DND-41 (cell line): Measurements from ENCODE around the gene SYNDIG1.
"Not testable (repeated sequence)": the region's sequence is repeated elsewhere in the genome, so short reads cannot be mapped to it uniquely, and the experiment has no call there.

Experiments
- ATAC-seq: fragments of 200-7000 bp; cut with Tn5 transposase; 3 replicates; pipeline ENCODE4 v1.9.1; 2021; ENCODE audit warnings: low read depth; ENCODE audit not compliant: insufficient read depth
- DNase-seq: peaks from one replicate; pipeline ENCODE4 v3.0.0-alpha.2; 2020
- H2AFZ ChIP-seq: 2 replicates; pipeline ENCODE4 v1.6.0; 2012; ENCODE audit warnings: low read depth, low read length
- H3K27ac ChIP-seq: 2 replicates; pipeline ENCODE4 v1.5.1; 2012; ENCODE audit warnings: low read length, inconsistent platforms
- H3K27me3 ChIP-seq: fragments of 200-600 bp; sonication (generic); 2 replicates; pipeline ENCODE4 v1.6.0; 2012; ENCODE audit warnings: low read length, mild to moderate bottlenecking, inconsistent platforms; ENCODE audit not compliant: insufficient read depth, poor library complexity
- H3K36me3 ChIP-seq: 2 replicates; pipeline ENCODE4 v1.5.1; 2012; ENCODE audit warnings: low read length, inconsistent platforms; ENCODE audit not compliant: insufficient read depth
- H3K4me1 ChIP-seq: 2 replicates; pipeline ENCODE4 v1.5.1; 2012; ENCODE audit warnings: mild to moderate bottlenecking, low read length; ENCODE audit not compliant: insufficient read depth
- H3K4me2 ChIP-seq: 2 replicates; pipeline ENCODE4 v1.6.0; 2012; ENCODE audit warnings: mild to moderate bottlenecking, moderate library complexity, low read length, inconsistent platforms; ENCODE audit not compliant: insufficient read depth
- H3K4me3 ChIP-seq, 2 experiments: fragments of 200-600 bp in 1 of 2; shearing (Covaris generic) in 1 of 2; 2 replicates each; pipeline ENCODE4 v1.5.1; 2012 to 2016; ENCODE audit warnings: inconsistent platforms in 2 of 2, low read length in 2 of 2, mild to moderate bottlenecking in 2 of 2, low read depth in 1 of 2, moderate library complexity in 1 of 2
- H3K79me2 ChIP-seq: 2 replicates; pipeline ENCODE4 v1.6.0; 2012; ENCODE audit warnings: low read length, inconsistent platforms; ENCODE audit not compliant: insufficient read depth
- H3K9ac ChIP-seq: 2 replicates; pipeline ENCODE4 v1.6.0; 2012; ENCODE audit warnings: low read depth, mild to moderate bottlenecking, inconsistent platforms, low read length, moderate library complexity
- H3K9me3 ChIP-seq: 2 replicates; pipeline ENCODE4 v1.5.1; 2012; ENCODE audit warnings: low read length, moderate library complexity, mild to moderate bottlenecking, inconsistent platforms; ENCODE audit not compliant: insufficient read depth, severe bottlenecking
- H4K20me1 ChIP-seq: 2 replicates; pipeline ENCODE4 v1.6.0; 2012; ENCODE audit warnings: low read length; ENCODE audit not compliant: insufficient read depth
- CTCF ChIP-seq: IDR thresholded peaks from 2 replicates; pipeline ENCODE4 v1.5.1; 2012; ENCODE audit warnings: borderline replicate concordance, low read length, moderate library complexity, mild to moderate bottlenecking; ENCODE audit not compliant: poor library complexity, severe bottlenecking; ENCODE audit errors: extremely low read depth
- EZH2 ChIP-seq: IDR thresholded peaks from 3 replicates; pipeline ENCODE4 v1.6.1; 2012; ENCODE audit warnings: borderline replicate concordance, low read depth, mild to moderate bottlenecking, moderate library complexity, low read length, inconsistent platforms; ENCODE audit not compliant: severe bottlenecking

SYNDIG1 gene

GRCh38 chr20:24620937-24621519 lies 151.6 kb downstream of the SYNDIG1 start:
- H3K36me3 ChIP-seq: no peaks in the 10 kb centered on the region
- TF ChIP-seq CTCF: no peak
- no peak for TF ChIP-seq EZH2
- no peak overlapping the region for H2AFZ ChIP-seq

GRCh38 chr20:24622856-24623255 lies 153.4 kb downstream of the SYNDIG1 start:
- ATAC-seq: no peak
- TF ChIP-seq CTCF (no peak), EZH2 (no peak)
- Histone ChIP-seq H3K79me2 (no peaks in the 10 kb centered on the region), H3K4me3 (no peak overlapping the region), H3K4me2 (no peak overlapping the region), H3K9me3 (no peaks in the 10 kb centered on the region), H3K27me3 (no peaks in the 10 kb centered on the region), H3K9ac (no peak overlapping the region), H3K36me3 (no peaks in the 10 kb centered on the region), H2AFZ (no peak overlapping the region), H3K4me1 (no peaks in the 10 kb centered on the region), H3K27ac (no peak overlapping the region), H4K20me1 (no peaks in the 10 kb centered on the region)
- no peak for DNase-seq

More at GRCh38 chr20:24620937-24621519, 151.6 kb downstream of the SYNDIG1 start:
- Histone ChIP-seq H3K9me3 (no peaks in the 10 kb centered on the region), H3K9ac (no peak overlapping the region), H3K4me3 (no peak overlapping the region), H3K27ac (no peak overlapping the region), H3K79me2 (no peaks in the 10 kb centered on the region), H4K20me1 (no peaks in the 10 kb centered on the region), H3K4me2 (no peak overlapping the region), H3K27me3 (no peaks in the 10 kb centered on the region), H3K4me1 (no peaks in the 10 kb centered on the region)
- DNase-seq: no peak
- no peak for ATAC-seq

GRCh38 chr20:24626141-24626540 lies 156.7 kb downstream of the SYNDIG1 start:
- H3K4me3 ChIP-seq, H3K4me1 ChIP-seq, H3K36me3 ChIP-seq, H2AFZ ChIP-seq, H3K4me2 ChIP-seq, H3K27me3 ChIP-seq, ATAC-seq, H3K79me2 ChIP-seq, H3K9me3 ChIP-seq, H3K27ac ChIP-seq, DNase-seq, H4K20me1 ChIP-seq, H3K9ac ChIP-seq: not testable (repeated sequence)

- ATAC-seq (no peak), DNase-seq (no peak)
- H3K4me2 ChIP-seq: no peak overlapping the region
- H3K27me3 ChIP-seq: no peaks in the 10 kb centered on the region
- no peaks in the 10 kb centered on the region for H4K20me1 ChIP-seq
- no peak overlapping the region for H3K9ac ChIP-seq
- H2AFZ ChIP-seq: no peak overlapping the region
- no peak overlapping the region for H3K27ac ChIP-seq
- no peaks in the 10 kb centered on the region for H3K79me2 ChIP-seq
- no peak overlapping the region for H3K4me3 ChIP-seq
- H3K9me3 ChIP-seq: no peaks in the 10 kb centered on the region
- TF ChIP-seq CTCF: no peak
- TF ChIP-seq EZH2: no peak
- H3K36me3 ChIP-seq: no peaks in the 10 kb centered on the region
- H3K4me1 ChIP-seq: no peaks in the 10 kb centered on the region; the same call in 1 of the 2 replicates
These were observed 157.9 kb downstream of the SYNDIG1 start for GRCh38 chr20:24627291-24627690.
